Right forelimb (tissue), 1 donor: ENCODE measurements around the gene ZPBP2.
"Not testable (repeated sequence)": the region's sequence is repeated elsewhere in the genome, so short reads cannot be mapped to it uniquely, and the experiment has no call there.

ENCODE experiments used
- DNase-seq: peaks from one replicate; pipeline ENCODE4 v3.0.0-alpha.2; 2018

ZPBP2 gene

GRCh38 chr17:39855911-39856649, 11.9 kb upstream of the ZPBP2 start:
- not testable (repeated sequence) for DNase-seq

GRCh38 chr17:39861235-39861634, 6.8 kb upstream of the ZPBP2 start:
- no peak for DNase-seq

GRCh38 chr17:39863244-39863917, 4.6 kb upstream of the ZPBP2 start:
- no peak for DNase-seq

DNA sequence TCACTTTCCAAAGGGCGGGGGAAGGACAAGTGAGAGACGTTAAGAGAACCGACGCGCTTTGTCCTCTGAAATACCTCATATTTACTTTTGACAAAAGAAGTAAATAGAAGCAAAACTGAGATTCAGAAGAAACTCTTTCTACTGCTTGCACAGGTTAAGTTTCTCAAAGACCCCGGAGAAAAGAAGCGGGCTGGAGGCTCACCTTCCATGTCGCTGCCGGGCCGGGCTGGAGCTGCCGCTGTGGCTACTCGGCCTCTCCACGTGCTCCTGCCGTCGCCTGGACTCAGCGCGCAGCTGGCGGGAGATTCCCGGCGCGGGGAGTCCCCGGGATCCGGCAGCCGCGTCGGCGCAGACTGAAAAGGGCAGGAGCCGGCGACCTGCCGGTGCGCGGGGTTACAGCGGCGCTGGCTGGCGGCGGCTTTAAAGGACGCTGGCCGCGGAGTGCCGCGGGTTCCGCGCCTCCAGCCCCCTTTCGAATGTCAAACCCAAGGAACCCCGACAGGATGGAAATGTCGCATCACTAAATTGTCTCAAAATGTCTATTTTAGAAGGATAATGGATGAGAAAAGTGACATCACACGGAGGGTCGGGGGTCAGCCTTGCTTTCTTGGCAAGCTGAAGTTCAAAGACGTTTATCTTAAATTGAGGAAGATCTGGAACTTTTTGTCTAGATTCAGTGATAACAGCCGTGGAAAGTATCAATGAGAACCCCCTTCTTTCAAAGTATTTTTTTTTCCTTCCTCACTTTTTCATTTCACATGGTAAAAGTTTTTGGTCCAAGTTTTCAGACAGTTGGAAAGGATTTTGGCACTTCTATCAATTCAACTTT, 3.9 kb upstream of the ZPBP2 start, which contains the start of gene IKZF3:
IKZF3 (minus strand) TSS at position 395 of the 829 bp plus-strand sequence; CDS start at position 209, 186 bp downstream.
- DNase-seq, result peak; percentile 63

- no peak for DNase-seq
Observed at GRCh38 chr17:39866013-39866730, 1.8 kb upstream of the ZPBP2 start.

GRCh38 chr17:39867084-39867879, 720 bp upstream of the ZPBP2 start:
- DNase-seq, result no peak

DNA sequence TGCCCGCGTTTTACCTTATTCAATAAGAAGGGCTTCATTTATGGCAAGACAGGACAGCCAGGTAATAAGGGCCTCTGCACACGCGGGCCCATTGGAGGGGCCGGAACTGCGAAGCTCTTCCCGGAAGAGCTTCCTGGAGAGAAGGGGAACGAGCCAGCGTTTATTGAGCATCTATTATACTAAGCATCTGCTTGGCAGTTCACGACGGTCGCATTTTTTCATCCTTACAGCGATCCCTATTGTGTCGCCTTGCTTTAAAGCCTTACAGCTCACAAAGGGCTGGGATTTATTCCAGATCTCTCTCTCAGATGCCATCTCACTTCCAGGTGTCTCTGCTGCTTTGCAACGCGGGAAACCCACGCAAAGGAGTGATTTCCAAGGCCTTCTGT, 546 bp downstream of the ZPBP2 start:
- DNase-seq, result no peak

- no peak for DNase-seq
Observed at GRCh38 chr17:39870776-39871175, 2.8 kb downstream of the ZPBP2 start.

GRCh38 chr17:39871801-39872200, 3.8 kb downstream of the ZPBP2 start:
- no peak for DNase-seq

GRCh38 chr17:39872751-39873150, 4.7 kb downstream of the ZPBP2 start:
- DNase-seq, result no peak

- DNase-seq, result not testable (repeated sequence)
Observed at GRCh38 chr17:39886102-39886501, 18.1 kb downstream of the ZPBP2 start.

- no peak for DNase-seq
Observed at GRCh38 chr17:39887078-39887477, 19.1 kb downstream of the ZPBP2 start.

GRCh38 chr17:39889200-39889599, 21.2 kb downstream of the ZPBP2 start:
- no peak for DNase-seq

- DNase-seq, result no peak
Observed at GRCh38 chr17:39894681-39895376, 26.8 kb downstream of the ZPBP2 start.

DNA sequence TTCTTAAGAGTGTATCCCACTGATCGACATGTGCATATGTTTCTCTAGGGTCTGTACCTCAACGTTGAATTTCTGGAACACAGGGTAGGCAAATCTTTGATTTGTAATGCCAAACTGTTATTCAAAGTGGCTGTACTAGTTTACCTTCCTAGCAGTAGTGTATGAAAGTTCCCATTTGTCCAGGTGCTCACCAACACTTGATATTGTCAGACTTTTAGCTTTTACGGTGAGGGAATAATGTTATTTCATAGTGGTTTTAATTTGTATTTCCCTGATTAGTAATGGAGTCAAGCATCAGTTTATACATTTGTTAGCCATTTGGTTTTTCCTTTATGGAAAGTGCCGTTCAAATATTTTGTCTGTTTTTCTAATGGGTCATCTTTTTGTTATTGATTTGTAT, 30.1 kb downstream of the ZPBP2 start:
- DNase-seq, result no peak

DNA sequence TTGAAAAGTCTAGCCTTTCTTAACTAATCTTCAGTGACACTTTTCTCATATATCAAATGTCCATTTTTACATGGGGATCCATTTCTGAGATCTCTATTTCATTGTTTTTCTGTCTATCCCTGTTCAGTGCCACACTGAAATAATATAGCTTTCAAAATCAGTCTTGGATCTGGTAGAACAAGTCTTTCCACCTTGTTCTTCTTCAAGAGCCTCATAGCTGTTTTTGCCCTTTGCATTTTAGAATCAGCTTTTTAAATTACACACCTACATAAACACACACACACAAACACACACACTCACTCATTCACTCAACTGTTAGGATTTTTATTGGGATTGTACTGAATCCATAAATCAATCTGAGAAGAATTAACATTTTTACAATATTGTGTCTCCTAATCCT, 31.2 kb downstream of the ZPBP2 start:
- no peak for DNase-seq

GRCh38 chr17:39902027-39902426, 34.0 kb downstream of the ZPBP2 start:
- DNase-seq, result not testable (repeated sequence)

- DNase-seq, result no peak
Observed at GRCh38 chr17:39903158-39903884, 35.3 kb downstream of the ZPBP2 start.

- DNase-seq, result no peak
Observed at GRCh38 chr17:39904990-39905288, 36.9 kb downstream of the ZPBP2 start.

GRCh38 chr17:39908789-39909352, 40.9 kb downstream of the ZPBP2 start:
- no peak for DNase-seq
